Ishikawa (cell line): ENCODE results near the gene OR4K17.

Experiments used
- CEBPB ChIP-seq: IDR thresholded peaks from 2 replicates; pipeline ENCODE4 v1.6.1; 2012
- CREB1 ChIP-seq: IDR thresholded peaks from 2 replicates; pipeline ENCODE4 v1.6.1; 2012; ENCODE audit warnings: low read depth
- EGR1 ChIP-seq: IDR thresholded peaks from 2 replicates; pipeline ENCODE4 v1.6.1; 2012
- EP300 ChIP-seq: IDR thresholded peaks from 2 replicates; pipeline ENCODE4 v1.6.1; 2012; ENCODE audit warnings: borderline replicate concordance
- FOXM1 ChIP-seq: IDR thresholded peaks from 2 replicates; pipeline ENCODE4 v1.6.1; 2012; ENCODE audit warnings: low read depth, borderline replicate concordance
- NFIC ChIP-seq: IDR thresholded peaks from 2 replicates; pipeline ENCODE4 v1.6.1; 2012
- RAD21 ChIP-seq: IDR thresholded peaks from 2 replicates; pipeline ENCODE4 v1.6.1; 2012; ENCODE audit warnings: low read depth
- REST ChIP-seq: IDR thresholded peaks from 2 replicates; pipeline ENCODE4 v1.6.1; 2012; ENCODE audit warnings: low read depth, mild to moderate bottlenecking
- TAF1 ChIP-seq: IDR thresholded peaks from 2 replicates; pipeline ENCODE4 v1.6.1; 2012; ENCODE audit warnings: low read depth, mild to moderate bottlenecking
- TCF12 ChIP-seq: IDR thresholded peaks from 2 replicates; pipeline ENCODE4 v1.6.1; 2012; ENCODE audit warnings: low read depth
- TEAD4 ChIP-seq: IDR thresholded peaks from 2 replicates; pipeline ENCODE4 v1.6.1; 2012
- USF1 ChIP-seq: IDR thresholded peaks from 2 replicates; pipeline ENCODE4 v1.6.1; 2012
- YY1 ChIP-seq: IDR thresholded peaks from 2 replicates; pipeline ENCODE4 v1.6.1; 2012; ENCODE audit warnings: low read depth
- ZBTB7A ChIP-seq: IDR thresholded peaks from 2 replicates; pipeline ENCODE4 v1.6.1; 2012; ENCODE audit warnings: low read depth
- TF ChIP-seq, protein P1 (sequence below): IDR thresholded peaks from 2 replicates; pipeline ENCODE4 v1.6.1; 2012

Gene OR4K17

GRCh38 chr14:20144820-20145219, 34.3 kb downstream of the OR4K17 start:
- TF ChIP-seq EGR1 (no peak), USF1 (no peak), YY1 (no peak), FOXM1 (no peak), RAD21 (no peak), TEAD4 (no peak), CEBPB (no peak), CREB1 (no peak), NFIC (no peak), REST (no peak)
- TF ChIP-seq, protein P1, sequence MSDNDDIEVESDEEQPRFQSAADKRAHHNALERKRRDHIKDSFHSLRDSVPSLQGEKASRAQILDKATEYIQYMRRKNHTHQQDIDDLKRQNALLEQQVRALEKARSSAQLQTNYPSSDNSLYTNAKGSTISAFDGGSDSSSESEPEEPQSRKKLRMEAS = no peak

- TF ChIP-seq NFIC = no peak
- TF ChIP-seq TCF12 = no peak
- no peak for TF ChIP-seq EP300
- no peak for TF ChIP-seq CREB1
- no peak for TF ChIP-seq EGR1
- TF ChIP-seq YY1 = no peak
- no peak for TF ChIP-seq ZBTB7A
- TF ChIP-seq, protein P1 = no peak
- no peak for TF ChIP-seq USF1
- TF ChIP-seq TAF1 = no peak
- TF ChIP-seq FOXM1 = no peak
- no peak for TF ChIP-seq CEBPB
- no peak for TF ChIP-seq RAD21
- no peak for TF ChIP-seq TEAD4
- no peak for TF ChIP-seq REST
These were observed 53.9 kb downstream of the OR4K17 start for GRCh38 chr14:20164462-20164861.

DNA sequence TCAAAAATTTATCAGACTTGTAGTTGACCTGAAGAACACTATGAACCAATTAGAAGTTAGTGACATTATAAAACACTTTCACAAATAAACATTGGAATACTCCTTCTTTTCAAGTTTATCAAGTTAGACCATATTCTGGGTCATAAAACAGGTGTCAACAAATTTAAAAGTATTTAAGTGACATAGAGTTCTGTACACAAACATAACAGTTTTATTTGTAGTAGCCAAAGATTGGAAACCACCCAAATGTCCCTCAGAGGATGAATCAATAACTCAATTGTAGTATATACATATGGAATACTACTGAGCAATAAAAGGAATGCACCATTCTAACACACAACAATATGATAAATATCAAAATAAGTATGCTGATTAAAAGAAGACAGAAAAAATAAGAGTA, 56.6 kb downstream of the OR4K17 start:
- TF ChIP-seq TAF1 (no peak), FOXM1 (no peak), ZBTB7A (no peak), TCF12 (no peak), CEBPB (no peak), YY1 (no peak), REST (no peak)
